Kidney (tissue), 14 donors: Measurements from ENCODE around the gene NCOA3. TPM values are rescaled to one million over a fixed set of nuclear protein-coding genes. Genes with fewer than 3 reads are reported as not detected.
A peak's percentile ranks its signal among the peaks of the same experiment; 100 is the strongest.
"Not testable (repeated sequence)": the region's sequence is repeated elsewhere in the genome, so short reads cannot be mapped to it uniquely, and the experiment has no call there.

Source experiments
- DNase-seq, 5 donors: peaks; one replicate each; pipeline ENCODE4 v3.0.0-alpha.2; 2013 to 2020
- FAIRE-seq: peaks from 2 replicates; lab custom pipeline; 2012; peaks lifted over from hg19 to GRCh38; lab: Jason Lieb, UNC
- H3K27ac ChIP-seq, 2 donors: one replicate each; pipeline ENCODE4 v1.7.0; 2013; ENCODE audit warnings: low read depth in 2 of 2, low read length in 2 of 2, inconsistent platforms in 1 of 2
- H3K27me3 ChIP-seq: one replicate; pipeline ENCODE4 v1.7.1; 2013; ENCODE audit warnings: low read length, inconsistent platforms; ENCODE audit not compliant: control insufficient read depth, insufficient read depth
- H3K36me3 ChIP-seq, 3 donors: one replicate each; pipeline versions ENCODE4 v1.7.0 to v1.7.1; 2013; ENCODE audit warnings: low read length in 3 of 3, control low read depth in 1 of 3, inconsistent platforms in 1 of 3; ENCODE audit not compliant: insufficient read depth in 3 of 3, control insufficient read depth in 2 of 3
- H3K4me1 ChIP-seq, 3 donors: one replicate each; pipeline versions ENCODE4 v1.7.0 to v1.7.1; 2013; ENCODE audit warnings: low read length in 3 of 3, inconsistent platforms in 1 of 3, low read depth in 1 of 3; ENCODE audit not compliant: control insufficient read depth in 2 of 3, insufficient read depth in 2 of 3
- H3K4me3 ChIP-seq, 3 donors: one replicate each; pipeline versions ENCODE4 v1.7.0 to v1.8.1; 2013; ENCODE audit warnings: low read length in 3 of 3, control low read depth in 1 of 3, inconsistent platforms in 1 of 3
- H3K9ac ChIP-seq, 3 donors: one replicate each; pipeline versions ENCODE4 v1.7.0 to v1.7.1; 2013; ENCODE audit warnings: low read length in 3 of 3, control low read depth in 1 of 3, inconsistent platforms in 1 of 3
- H3K9me3 ChIP-seq, 3 donors: one replicate each; pipeline versions ENCODE4 v1.7.0 to v1.7.1; 2013; ENCODE audit warnings: low read length in 3 of 3, control low read depth in 1 of 3, inconsistent platforms in 1 of 3; ENCODE audit not compliant: control insufficient read depth in 2 of 3, insufficient read depth in 1 of 3
- CTCF ChIP-seq: IDR thresholded peaks from 3 replicates; pipeline ENCODE4 v1.5.1; 2012; ENCODE audit warnings: mild to moderate bottlenecking, moderate library complexity, borderline replicate concordance; ENCODE audit not compliant: insufficient read depth; ENCODE audit errors: extremely low read depth
- intact Hi-C: fragments of 100-400 bp; cut with DNase I; formaldehyde crosslinking; loops from one replicate; pipeline ENCODE4 v1.11.1; 2022
- polyA plus RNA-seq: library from polyadenylated mRNA; stranded (reverse); fragments of 350-450 nt; fragmentation: Illumina TruSeq; extraction: RNeasy Lipid Tissue Mini Kit (QIAGEN cat#74804); gene quantifications from one replicate; pipeline ENCODE4 v1.2.3, GENCODE V29; 2014; ENCODE audit warnings: low read depth, low replicate concordance; ENCODE audit not compliant: insufficient read depth
- total RNA-seq: library from RNA; stranded (reverse); fragmentation: NEBNext Ultra II Directional; extraction: Animal tissue kit (Norgen Biotek cat#: 25700); gene quantifications from one replicate; pipeline ENCODE4 v1.2.1, GENCODE V29; 2021
- donor health status: control.
- donor health status: control.
- donor health status: control.
- donor health status: control.
- donor health status: control.
- donor health status: DM: yes; HTN: yes; CAD: no.
- donor health status: Normal renal cell carcinoma (clear cell type).

Gene NCOA3
- total and polyA plus RNA-seq, 2 donors from 2014 or later: 4.9 to 38.8 TPM

GRCh38 chr20:47461120-47461685 lies 40.5 kb upstream of the NCOA3 start:
- FAIRE-seq (no peak), DNase-seq (no peak)
- intact Hi-C loops: no loop called here
- no peak for TF ChIP-seq CTCF
- Histone ChIP-seq H3K27me3 (no peaks in the 10 kb centered on the region), H3K36me3 (no peaks in the 10 kb centered on the region), H3K9ac (no peak overlapping the region), H3K4me3 (no peak overlapping the region), H3K9me3 (no peaks in the 10 kb centered on the region), H3K27ac (no peak overlapping the region), H3K4me1 (no peaks in the 10 kb centered on the region)

GRCh38 chr20:47461906-47462305 lies 39.8 kb upstream of the NCOA3 start:
- intact Hi-C loops, DNase-seq, H3K4me3 ChIP-seq, H3K4me1 ChIP-seq, FAIRE-seq, H3K9me3 ChIP-seq, H3K9ac ChIP-seq, H3K27me3 ChIP-seq, H3K36me3 ChIP-seq, H3K27ac ChIP-seq: not testable (repeated sequence)

DNA sequence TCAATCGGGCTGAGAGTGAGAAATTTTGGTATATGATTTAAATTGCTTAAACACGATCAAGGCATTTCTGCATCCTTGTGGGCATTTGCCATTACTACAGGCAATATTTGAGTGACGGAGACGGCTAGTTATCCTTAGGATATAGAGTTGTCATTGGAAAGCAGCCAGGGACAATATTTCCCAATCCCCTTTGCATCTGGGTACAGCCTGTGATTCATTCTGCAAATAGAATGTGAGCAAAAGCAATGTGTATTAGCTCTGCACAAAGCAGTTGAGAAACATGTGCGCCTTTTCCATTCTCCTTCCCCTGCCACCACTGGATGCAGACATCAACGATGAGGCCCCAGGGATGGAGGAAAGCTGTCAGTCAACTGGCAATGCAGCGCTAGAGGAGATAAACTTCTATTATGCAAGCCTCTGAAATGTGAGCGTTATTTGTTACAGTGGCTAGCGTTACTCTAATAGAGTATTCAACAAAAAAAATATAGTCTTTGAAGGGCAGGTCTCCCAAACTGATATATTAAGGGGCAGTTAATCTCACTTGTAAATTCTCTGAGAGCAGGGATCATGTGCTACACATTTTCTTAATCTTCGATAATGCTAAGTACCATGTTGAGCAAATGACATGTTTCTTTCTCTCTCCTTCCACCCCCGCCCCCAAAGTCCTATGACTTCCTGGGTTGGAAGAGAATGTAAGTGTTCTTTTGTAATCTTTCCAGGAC lies 37.1 kb upstream of the NCOA3 start:
- no peak for FAIRE-seq
- DNase-seq: peak in 1 of 5 donors; percentile 37
- intact Hi-C loops: no loop called here
- no peak overlapping the region for H3K9ac ChIP-seq
- H3K27me3 ChIP-seq: no peaks in the 10 kb centered on the region
- no peaks in the 10 kb centered on the region for H3K4me1 ChIP-seq
- no peak overlapping the region for H3K27ac ChIP-seq
- no peaks in the 10 kb centered on the region for H3K36me3 ChIP-seq
- no peaks in the 10 kb centered on the region for H3K9me3 ChIP-seq
- no peak overlapping the region for H3K4me3 ChIP-seq
- no peak for TF ChIP-seq CTCF

GRCh38 chr20:47465335-47466090 lies 36.2 kb upstream of the NCOA3 start:
- H3K4me3 ChIP-seq: no peak overlapping the region
- no peaks in the 10 kb centered on the region for H3K27me3 ChIP-seq
- no peak for TF ChIP-seq CTCF
- H3K27ac ChIP-seq: no peak overlapping the region
- H3K4me1 ChIP-seq: no peaks in the 10 kb centered on the region
- H3K9ac ChIP-seq: no peak overlapping the region
- FAIRE-seq: no peak
- no peaks in the 10 kb centered on the region for H3K36me3 ChIP-seq
- no peaks in the 10 kb centered on the region for H3K9me3 ChIP-seq
- no peak for DNase-seq
- intact Hi-C loops: no loop called here
